Panc1 (cell line): Measurements from ENCODE around the gene DTNB.

Experiments
- POLR2AphosphoS5 ChIP-seq: IDR thresholded peaks from 2 replicates; pipeline ENCODE4 v1.6.1; 2012; ENCODE audit warnings: mild to moderate bottlenecking, low read depth, low read length, moderate library complexity
- SIN3A ChIP-seq: IDR thresholded peaks from 2 replicates; pipeline ENCODE4 v1.6.1; 2012; ENCODE audit warnings: low read depth, mild to moderate bottlenecking, low read length, moderate library complexity, borderline replicate concordance; ENCODE audit not compliant: insufficient read depth
- TCF7L2 ChIP-seq: IDR thresholded peaks from 2 replicates; pipeline ENCODE4 v1.6.1; 2011; ENCODE audit warnings: mild to moderate bottlenecking, low read depth, low read length, inconsistent platforms
- TF ChIP-seq, protein P1 (sequence below): fragments of 450-650 bp; IDR thresholded peaks from 2 replicates; pipeline ENCODE4 v1.5.1; 2017; ENCODE audit warnings: mild to moderate bottlenecking
- TF ChIP-seq, protein P2 (sequence below), 2 experiments: IDR thresholded peaks; 2 replicates each; pipeline ENCODE4 v1.6.1; 2011 to 2012; ENCODE audit warnings: low read depth in 2 of 2, control low read depth in 1 of 2, low read length in 1 of 2, mild to moderate bottlenecking in 1 of 2, moderate library complexity in 1 of 2; ENCODE audit not compliant: insufficient read depth in 1 of 2

DNA sequence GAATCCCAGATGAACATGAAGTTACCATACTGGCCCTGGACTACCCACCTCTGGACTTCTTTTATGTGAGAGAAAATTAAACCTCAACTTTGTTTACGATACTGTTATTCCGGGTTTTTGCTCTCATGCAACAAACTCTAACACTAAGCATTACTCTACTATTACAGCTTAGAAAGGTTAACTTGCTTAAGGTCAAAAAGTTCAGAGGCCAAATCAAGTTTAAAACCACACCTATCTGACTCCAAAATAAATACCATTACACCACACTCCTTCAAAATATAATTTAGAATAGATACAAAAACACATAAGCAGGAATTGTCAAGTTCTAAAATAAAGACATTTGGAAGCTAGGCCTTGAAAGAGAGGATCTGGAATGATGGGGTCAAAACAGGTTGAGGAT lies 75.0 kb downstream of the DTNB start:
- TF ChIP-seq, protein P1, sequence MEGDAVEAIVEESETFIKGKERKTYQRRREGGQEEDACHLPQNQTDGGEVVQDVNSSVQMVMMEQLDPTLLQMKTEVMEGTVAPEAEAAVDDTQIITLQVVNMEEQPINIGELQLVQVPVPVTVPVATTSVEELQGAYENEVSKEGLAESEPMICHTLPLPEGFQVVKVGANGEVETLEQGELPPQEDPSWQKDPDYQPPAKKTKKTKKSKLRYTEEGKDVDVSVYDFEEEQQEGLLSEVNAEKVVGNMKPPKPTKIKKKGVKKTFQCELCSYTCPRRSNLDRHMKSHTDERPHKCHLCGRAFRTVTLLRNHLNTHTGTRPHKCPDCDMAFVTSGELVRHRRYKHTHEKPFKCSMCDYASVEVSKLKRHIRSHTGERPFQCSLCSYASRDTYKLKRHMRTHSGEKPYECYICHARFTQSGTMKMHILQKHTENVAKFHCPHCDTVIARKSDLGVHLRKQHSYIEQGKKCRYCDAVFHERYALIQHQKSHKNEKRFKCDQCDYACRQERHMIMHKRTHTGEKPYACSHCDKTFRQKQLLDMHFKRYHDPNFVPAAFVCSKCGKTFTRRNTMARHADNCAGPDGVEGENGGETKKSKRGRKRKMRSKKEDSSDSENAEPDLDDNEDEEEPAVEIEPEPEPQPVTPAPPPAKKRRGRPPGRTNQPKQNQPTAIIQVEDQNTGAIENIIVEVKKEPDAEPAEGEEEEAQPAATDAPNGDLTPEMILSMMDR = no peak
- no peak for TF ChIP-seq POLR2AphosphoS5
- no peak for TF ChIP-seq SIN3A
- no peak for TF ChIP-seq TCF7L2
- TF ChIP-seq, protein P2, sequence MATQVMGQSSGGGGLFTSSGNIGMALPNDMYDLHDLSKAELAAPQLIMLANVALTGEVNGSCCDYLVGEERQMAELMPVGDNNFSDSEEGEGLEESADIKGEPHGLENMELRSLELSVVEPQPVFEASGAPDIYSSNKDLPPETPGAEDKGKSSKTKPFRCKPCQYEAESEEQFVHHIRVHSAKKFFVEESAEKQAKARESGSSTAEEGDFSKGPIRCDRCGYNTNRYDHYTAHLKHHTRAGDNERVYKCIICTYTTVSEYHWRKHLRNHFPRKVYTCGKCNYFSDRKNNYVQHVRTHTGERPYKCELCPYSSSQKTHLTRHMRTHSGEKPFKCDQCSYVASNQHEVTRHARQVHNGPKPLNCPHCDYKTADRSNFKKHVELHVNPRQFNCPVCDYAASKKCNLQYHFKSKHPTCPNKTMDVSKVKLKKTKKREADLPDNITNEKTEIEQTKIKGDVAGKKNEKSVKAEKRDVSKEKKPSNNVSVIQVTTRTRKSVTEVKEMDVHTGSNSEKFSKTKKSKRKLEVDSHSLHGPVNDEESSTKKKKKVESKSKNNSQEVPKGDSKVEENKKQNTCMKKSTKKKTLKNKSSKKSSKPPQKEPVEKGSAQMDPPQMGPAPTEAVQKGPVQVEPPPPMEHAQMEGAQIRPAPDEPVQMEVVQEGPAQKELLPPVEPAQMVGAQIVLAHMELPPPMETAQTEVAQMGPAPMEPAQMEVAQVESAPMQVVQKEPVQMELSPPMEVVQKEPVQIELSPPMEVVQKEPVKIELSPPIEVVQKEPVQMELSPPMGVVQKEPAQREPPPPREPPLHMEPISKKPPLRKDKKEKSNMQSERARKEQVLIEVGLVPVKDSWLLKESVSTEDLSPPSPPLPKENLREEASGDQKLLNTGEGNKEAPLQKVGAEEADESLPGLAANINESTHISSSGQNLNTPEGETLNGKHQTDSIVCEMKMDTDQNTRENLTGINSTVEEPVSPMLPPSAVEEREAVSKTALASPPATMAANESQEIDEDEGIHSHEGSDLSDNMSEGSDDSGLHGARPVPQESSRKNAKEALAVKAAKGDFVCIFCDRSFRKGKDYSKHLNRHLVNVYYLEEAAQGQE (IDR thresholded peaks at IDR 0.05; ENCODE audit: insufficient read depth in 1 of 2, low read depth in 2 of 2, low read length in 1 of 2) = no peak
